GM19023 (cell line): ENCODE data around the gene UGT2A2.
"Not testable (repeated sequence)": the region's sequence is repeated elsewhere in the genome, so short reads cannot be mapped to it uniquely, and the experiment has no call there.

ENCODE experiments used
- ATAC-seq: cut with Tn5 transposase; IDR thresholded peaks from one replicate; pipeline ENCODE4 v1.9.1; 2021; ENCODE audit warnings: mild to moderate bottlenecking, moderate library complexity; ENCODE audit not compliant: unreplicated experiment

UGT2A2 gene

DNA sequence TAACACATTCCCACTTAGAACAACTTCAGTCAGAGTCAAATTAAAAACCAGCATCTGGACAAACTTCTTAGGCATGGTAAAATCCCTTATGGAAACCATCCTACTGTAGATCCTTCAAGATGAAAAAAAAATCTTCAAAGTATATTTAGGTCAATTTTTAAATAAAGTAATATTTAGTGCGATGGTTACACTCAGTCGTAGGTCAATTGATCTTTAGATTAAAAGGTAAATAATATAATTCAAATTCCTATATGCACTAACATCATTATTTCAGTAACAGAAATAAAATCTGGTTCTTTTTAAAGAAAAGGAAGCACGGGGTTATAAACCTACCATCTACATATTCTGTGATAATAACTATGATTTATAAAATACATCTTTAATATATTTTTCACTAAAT lies at the start of gene UGT2A2:
Gene UGT2A2 (minus strand): TSS at position 101 of the 400 bp plus-strand sequence. CDS start 2 bp downstream, at position 99.
- ATAC-seq, result no peak

DNA sequence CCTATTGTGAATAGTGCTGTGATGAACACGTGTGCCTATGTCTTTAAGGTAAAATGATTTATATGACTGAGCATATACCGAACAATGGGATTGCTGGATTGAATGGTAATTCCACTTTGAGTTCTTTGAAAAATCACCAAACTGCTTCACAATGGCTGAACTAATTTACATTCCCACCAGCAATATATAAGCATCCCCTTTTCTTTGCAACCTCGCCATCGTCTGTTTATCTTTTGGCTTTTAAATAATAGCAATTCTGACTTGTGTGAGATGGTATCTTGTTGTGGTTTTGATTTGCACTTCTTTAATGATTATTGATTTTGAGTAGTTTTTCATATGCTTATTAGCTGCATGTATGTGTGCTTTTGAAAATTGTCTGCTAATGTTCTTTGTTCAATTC lies 45.4 kb upstream of the UGT2A2 start:
- ATAC-seq, result no peak

- ATAC-seq, result peak; percentile 70
These were observed 29.2 kb upstream of the UGT2A2 start for GRCh38 chr4:69668680-69669079.

- ATAC-seq, result not testable (repeated sequence)
These were observed 24.6 kb upstream of the UGT2A2 start for GRCh38 chr4:69664009-69664408.

GRCh38 chr4:69661130-69661803 lies 21.8 kb upstream of the UGT2A2 start:
- not testable (repeated sequence) for ATAC-seq

GRCh38 chr4:69658133-69658532 lies 18.7 kb upstream of the UGT2A2 start:
- no peak for ATAC-seq

GRCh38 chr4:69656653-69657158 lies 17.3 kb upstream of the UGT2A2 start:
- ATAC-seq, result no peak

DNA sequence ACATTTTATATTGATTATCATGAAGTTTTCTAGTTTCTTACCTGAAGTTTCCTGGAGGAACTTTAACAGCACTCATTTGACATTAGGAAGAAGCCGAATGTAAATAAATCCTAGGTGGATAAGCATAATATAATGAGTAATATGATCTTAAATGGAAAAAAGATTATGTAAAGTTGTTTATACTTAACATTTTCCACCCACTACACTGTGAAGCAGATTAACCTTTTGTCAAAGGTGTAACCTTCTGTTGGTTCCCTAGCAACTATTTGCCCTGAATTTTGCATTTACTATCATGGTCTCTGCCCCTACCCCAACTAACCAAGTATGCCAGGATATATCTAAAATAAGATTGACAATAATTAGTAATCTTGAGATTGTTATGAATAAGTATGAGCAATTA lies 13.7 kb upstream of the UGT2A2 start, which contains the start of gene UGT2A1:
Gene UGT2A1 (minus strand): TSS at position 101 of the 400 bp plus-strand sequence. CDS start 5,603 bp downstream, outside the sequence.
- ATAC-seq, result no peak

GRCh38 chr4:69650872-69651271 lies 11.4 kb upstream of the UGT2A2 start:
- ATAC-seq, result no peak

GRCh38 chr4:69649629-69650028 lies 10.2 kb upstream of the UGT2A2 start:
- no peak for ATAC-seq

- ATAC-seq, result no peak
These were observed 9.8 kb upstream of the UGT2A2 start for GRCh38 chr4:69649207-69649606.

GRCh38 chr4:69642961-69643360 lies 3.5 kb upstream of the UGT2A2 start:
- no peak for ATAC-seq

DNA sequence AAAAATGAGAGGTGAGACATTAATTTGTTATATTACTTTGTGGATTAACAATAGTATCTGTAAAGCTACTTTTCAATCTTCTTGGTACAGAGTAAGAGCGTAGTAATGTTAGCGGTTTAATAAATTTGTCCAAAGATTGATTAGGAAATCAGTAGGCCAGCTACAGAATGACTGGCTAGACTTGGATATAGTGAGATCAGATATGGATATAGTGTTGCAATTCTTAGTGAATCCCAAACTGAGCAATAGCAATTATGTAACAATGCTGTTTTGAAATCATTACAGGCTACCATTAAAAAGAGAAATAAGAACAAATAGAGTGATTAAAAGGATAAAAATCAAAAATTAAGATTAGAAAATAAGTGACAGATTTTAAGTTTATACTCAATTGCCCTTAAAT lies 847 bp upstream of the UGT2A2 start:
- no peak for ATAC-seq

DNA sequence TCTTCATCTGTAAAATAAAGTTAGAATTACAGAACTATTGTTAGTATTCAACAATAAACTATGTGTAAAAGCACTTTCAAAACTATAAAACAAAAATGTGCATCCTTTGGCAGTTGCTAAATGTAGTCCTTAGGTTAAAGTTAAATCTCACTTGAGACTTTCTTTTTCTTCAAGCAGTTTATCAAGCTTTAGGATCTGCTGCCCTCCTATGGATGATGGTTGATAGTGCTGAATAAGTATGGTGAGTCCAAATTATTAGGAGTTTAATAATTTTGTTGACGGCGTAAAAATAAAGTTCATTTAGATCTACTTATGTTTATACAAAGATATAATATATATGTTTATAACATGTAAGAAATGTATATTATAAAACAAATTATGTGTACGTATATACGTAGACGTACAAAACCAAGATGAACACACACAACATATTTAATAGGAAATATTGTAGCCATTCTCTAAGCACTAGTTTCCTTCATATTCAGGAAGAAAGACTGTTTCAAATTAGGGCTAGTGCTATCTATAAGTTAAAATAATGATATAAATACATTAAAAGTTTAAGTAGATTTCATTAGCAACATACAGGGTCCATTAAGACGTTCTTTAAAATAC lies 22.3 kb downstream of the UGT2A2 start:
- no peak for ATAC-seq

DNA sequence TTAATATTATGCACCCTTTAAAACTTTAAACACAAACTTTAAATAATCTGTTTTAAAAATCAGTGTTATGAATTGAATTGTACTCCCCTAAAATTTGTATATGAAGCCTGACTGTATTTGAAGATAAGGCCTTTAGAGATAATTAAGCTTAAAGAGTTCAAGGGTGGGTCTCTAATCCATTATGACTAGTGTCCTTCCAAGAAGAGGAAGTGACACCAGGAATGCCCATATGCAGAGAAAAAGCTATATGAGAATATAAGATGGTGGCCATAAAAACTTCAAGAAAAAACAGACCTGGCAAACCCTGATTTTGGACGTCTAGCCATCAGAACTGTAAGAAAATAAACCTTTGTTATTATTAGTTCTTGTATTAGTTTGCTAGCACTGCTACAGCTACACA lies 29.0 kb downstream of the UGT2A2 start:
- ATAC-seq, result no peak

DNA sequence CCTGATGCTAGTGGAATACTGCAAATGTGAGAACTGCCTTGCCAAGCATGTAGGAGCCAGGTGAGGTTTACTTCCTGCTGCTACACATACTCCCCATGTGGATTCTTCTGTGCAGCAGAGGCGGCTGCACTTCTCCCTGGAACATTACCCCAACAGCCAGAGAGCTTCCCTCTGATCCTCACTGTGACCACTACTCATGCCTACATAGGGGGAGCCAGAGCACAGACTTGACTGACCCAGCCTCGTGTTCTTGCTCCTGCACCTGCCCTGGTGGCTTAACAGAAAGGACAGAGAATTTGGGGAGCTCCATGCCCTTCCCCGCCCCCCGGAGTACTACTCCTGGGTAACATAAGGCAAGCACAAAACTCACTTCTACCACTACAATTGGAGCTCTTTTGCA lies 38.4 kb downstream of the UGT2A2 start:
- ATAC-seq, result no peak

- ATAC-seq, result no peak
These were observed 39.4 kb downstream of the UGT2A2 start for GRCh38 chr4:69600013-69600412.

- ATAC-seq, result no peak
These were observed 45.1 kb downstream of the UGT2A2 start for GRCh38 chr4:69594382-69594781.

DNA sequence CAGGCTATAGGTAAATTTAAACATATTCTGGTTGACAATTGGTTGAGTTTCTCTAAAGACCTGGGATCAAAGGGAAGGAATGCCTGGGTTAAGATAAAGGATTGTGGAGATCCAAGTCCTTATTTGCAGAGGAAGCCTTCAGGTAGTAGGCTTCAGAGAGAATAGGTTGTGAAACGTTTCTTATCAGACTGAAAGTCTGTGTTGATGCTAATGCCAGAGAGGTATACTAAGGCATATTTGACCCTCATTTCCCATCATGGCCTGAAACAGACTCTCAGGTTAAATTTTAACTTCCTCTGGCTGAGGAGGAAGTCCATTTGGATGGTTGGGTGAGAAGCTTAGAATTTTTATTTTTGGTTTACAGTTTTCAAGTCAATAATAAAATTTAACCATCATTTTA lies 48.1 kb downstream of the UGT2A2 start:
- no peak for ATAC-seq

GRCh38 chr4:69589884-69590283 lies 49.6 kb downstream of the UGT2A2 start:
- no peak for ATAC-seq

DNA sequence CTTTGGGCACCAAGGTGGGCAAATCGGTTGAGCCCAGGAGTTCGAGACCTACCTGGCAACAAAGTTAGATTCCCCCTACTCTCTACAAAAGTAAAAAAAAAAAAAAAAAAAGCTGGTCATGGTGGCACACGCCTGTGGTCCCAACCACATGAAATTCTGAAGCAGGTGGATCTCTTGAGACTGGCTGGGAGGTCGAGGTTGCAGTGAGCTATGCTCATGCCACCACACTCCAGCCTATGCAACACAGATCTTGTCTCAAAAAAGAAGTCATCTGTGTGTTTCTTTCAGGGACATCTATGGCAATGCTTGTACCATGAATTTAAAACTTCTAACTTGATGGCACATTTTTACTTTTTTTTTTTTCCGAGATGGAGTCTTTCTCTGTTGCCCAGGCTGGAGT lies 55.3 kb downstream of the UGT2A2 start:
- ATAC-seq, result no peak

- no peak for ATAC-seq
These were observed 55.9 kb downstream of the UGT2A2 start for GRCh38 chr4:69583543-69583942.
